Measurements from ENCODE around the gene PPP2R2B. TPM values are rescaled to one million over a fixed set of nuclear protein-coding genes. Genes with fewer than 3 reads are reported as not detected.
"Not testable (repeated sequence)": the region's sequence is repeated elsewhere in the genome, so short reads cannot be mapped to it uniquely, and the experiment has no call there.

Gene PPP2R2B
- total and polyA plus RNA-seq, 4 donors = 0.15 to 1.2 (median 0.55) TPM

DNA sequence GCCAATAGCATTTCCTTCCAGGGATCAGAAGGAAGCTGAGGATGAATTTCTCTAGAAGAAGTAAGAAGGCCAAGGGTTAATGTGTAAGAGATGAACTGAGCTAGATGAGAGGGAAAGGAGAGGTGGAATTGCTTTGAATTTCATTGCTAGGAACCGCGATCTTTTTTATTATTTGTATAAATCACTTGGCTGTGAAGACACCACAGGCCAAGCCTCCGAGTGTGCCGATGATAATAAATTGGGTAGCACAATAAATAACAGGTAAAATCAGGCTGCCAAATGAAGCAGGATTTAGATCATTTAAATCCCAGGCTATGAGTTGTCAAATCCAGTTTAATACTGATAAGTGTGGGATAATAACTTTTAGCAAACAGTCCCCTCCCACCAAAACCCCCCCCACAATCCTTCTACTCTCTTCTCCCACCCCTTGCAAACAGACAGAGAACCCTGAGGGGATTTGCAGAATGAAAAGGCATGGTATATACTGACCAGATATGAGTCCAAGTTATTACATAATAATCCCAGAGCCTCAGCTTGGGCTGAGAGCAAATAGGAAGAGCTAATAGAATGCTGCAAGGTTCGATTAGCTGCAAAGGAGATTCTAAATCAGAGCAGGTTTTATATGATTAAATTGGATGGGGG, 143.5 kb downstream of the PPP2R2B start:
- H3K36me3 ChIP-seq (ENCODE audit: control insufficient read depth in 4 of 4, insufficient read depth in 4 of 4, low read length in 4 of 4) = no peaks in the 10 kb centered on the region
- DNase-seq (no peak), ATAC-seq (ENCODE audit: insufficient read depth, low FRiP score) (no peak)
- no peak overlapping the region for H3K4me3 ChIP-seq
- no peaks in the 10 kb centered on the region for H3K9me3 ChIP-seq (ENCODE audit: control insufficient read depth in 4 of 4, insufficient read depth in 3 of 4, low read length in 3 of 4)
- TF ChIP-seq, protein P1, sequence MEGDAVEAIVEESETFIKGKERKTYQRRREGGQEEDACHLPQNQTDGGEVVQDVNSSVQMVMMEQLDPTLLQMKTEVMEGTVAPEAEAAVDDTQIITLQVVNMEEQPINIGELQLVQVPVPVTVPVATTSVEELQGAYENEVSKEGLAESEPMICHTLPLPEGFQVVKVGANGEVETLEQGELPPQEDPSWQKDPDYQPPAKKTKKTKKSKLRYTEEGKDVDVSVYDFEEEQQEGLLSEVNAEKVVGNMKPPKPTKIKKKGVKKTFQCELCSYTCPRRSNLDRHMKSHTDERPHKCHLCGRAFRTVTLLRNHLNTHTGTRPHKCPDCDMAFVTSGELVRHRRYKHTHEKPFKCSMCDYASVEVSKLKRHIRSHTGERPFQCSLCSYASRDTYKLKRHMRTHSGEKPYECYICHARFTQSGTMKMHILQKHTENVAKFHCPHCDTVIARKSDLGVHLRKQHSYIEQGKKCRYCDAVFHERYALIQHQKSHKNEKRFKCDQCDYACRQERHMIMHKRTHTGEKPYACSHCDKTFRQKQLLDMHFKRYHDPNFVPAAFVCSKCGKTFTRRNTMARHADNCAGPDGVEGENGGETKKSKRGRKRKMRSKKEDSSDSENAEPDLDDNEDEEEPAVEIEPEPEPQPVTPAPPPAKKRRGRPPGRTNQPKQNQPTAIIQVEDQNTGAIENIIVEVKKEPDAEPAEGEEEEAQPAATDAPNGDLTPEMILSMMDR (IDR thresholded peaks at IDR 0.05; ENCODE audit: control extremely low read depth, extremely low read depth) = no peak
- WGBS, 2 donors = 81 to 91% methylated on average over 5 of the region's 5 CpGs
- H3K27me3 ChIP-seq (ENCODE audit: control insufficient read depth in 3 of 3, insufficient read depth in 3 of 3, low read length in 2 of 3) = no peaks in the 10 kb centered on the region
- no peaks in the 10 kb centered on the region for H3K4me1 ChIP-seq (ENCODE audit: control insufficient read depth in 5 of 5, insufficient read depth in 5 of 5, low read length in 5 of 5)
- H3K9ac ChIP-seq (ENCODE audit: insufficient read depth in 1 of 2, low read length in 2 of 2) = no peak overlapping the region
- H3K27ac ChIP-seq (ENCODE audit: low read depth in 1 of 2, low read length in 1 of 2) = no peak overlapping the region

DNA sequence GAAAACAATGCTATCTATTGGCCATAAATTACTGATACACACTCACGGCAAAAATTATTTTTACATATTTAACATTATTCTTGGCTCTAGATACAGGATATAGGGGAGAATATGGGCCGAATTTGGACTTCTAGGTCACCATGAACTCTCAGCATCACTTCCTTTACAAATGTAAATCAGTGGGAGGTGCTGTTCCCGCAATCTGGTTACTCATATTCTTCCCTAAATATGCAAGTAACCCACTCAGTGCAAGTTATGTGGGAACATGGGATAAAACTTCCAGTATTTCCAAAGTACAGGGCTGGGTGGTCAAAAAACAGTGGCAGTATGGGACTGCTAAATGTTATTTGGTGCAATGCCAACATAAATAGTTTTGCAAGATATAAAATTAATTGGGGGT, 145.6 kb downstream of the PPP2R2B start:
- Histone ChIP-seq H3K27me3 (ENCODE audit: control insufficient read depth in 3 of 3, insufficient read depth in 3 of 3, low read length in 2 of 3) (no peaks in the 10 kb centered on the region), H3K9me3 (ENCODE audit: control insufficient read depth in 4 of 4, insufficient read depth in 3 of 4, low read length in 3 of 4) (peaks cover 0 to 2% (median under 1%) of the 10 kb centered on the region in 4 donors), H3K27ac (ENCODE audit: low read depth in 1 of 2, low read length in 1 of 2) (no peak overlapping the region), H3K9ac (ENCODE audit: insufficient read depth in 1 of 2, low read length in 2 of 2) (no peak overlapping the region), H3K4me3 (no peak overlapping the region), H3K36me3 (ENCODE audit: control insufficient read depth in 4 of 4, insufficient read depth in 4 of 4, low read length in 4 of 4) (no peaks in the 10 kb centered on the region), H3K4me1 (ENCODE audit: control insufficient read depth in 5 of 5, insufficient read depth in 5 of 5, low read length in 5 of 5) (no peaks in the 10 kb centered on the region)
- 79 to 82% methylated on average over 3 of the region's 3 CpGs for WGBS, 2 donors
- ATAC-seq (ENCODE audit: insufficient read depth, low FRiP score) (no peak), DNase-seq (no peak)
- TF ChIP-seq, protein P1 (IDR thresholded peaks at IDR 0.05; ENCODE audit: control extremely low read depth, extremely low read depth) = no peak

DNA sequence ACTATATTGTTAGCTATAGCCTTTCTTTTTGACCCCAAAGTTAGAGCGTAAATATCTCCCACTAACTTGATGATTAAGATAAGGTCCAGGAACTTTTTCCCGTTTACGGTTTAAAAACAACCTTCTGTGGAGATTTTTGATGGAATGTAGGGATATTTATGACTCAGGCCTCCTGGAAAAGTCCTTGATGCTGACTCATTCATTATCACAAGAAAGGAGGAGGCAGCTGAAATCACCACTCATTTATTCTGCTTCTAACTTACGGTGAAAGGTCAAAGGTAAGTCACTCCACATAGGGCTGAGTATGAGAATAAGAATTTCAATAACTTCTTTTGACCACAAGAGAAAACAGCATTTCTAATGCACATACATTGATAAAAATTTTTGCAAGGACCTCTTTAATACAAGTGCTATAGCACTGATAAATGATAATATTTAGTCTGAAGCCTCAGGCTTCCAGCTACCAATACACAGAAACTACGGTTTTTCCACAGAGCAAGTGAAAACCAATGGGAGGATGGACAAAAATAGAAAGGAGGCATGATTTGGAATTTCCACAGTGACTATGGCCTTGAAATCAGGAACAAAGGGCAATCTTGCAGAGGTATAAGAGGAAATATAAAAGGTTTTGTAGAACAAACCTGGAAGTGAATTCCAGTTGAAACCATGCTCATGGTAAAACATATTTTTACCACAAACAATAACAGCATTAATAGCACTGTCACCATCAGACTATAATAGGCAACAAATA, 146.5 kb downstream of the PPP2R2B start:
- no peak overlapping the region for H3K27ac ChIP-seq (ENCODE audit: low read depth in 1 of 2, low read length in 1 of 2)
- whole genome bisulfite sequencing, 2 donors = 78 to 84% methylated on average over 5 of the region's 5 CpGs
- no peak overlapping the region for H3K4me3 ChIP-seq
- H3K27me3 ChIP-seq (ENCODE audit: control insufficient read depth in 3 of 3, insufficient read depth in 3 of 3, low read length in 2 of 3) = no peaks in the 10 kb centered on the region
- H3K36me3 ChIP-seq (ENCODE audit: control insufficient read depth in 4 of 4, insufficient read depth in 4 of 4, low read length in 4 of 4) = no peaks in the 10 kb centered on the region
- H3K4me1 ChIP-seq (ENCODE audit: control insufficient read depth in 5 of 5, insufficient read depth in 5 of 5, low read length in 5 of 5) = no peaks in the 10 kb centered on the region
- H3K9ac ChIP-seq (ENCODE audit: insufficient read depth in 1 of 2, low read length in 2 of 2) = no peak overlapping the region
- ATAC-seq (ENCODE audit: insufficient read depth, low FRiP score) (peak; percentile 34), DNase-seq (no peak)
- peaks cover 0 to 2% (median under 1%) of the 10 kb centered on the region in 4 donors for H3K9me3 ChIP-seq (ENCODE audit: control insufficient read depth in 4 of 4, insufficient read depth in 3 of 4, low read length in 3 of 4)
- TF ChIP-seq, protein P1 (IDR thresholded peaks at IDR 0.05; ENCODE audit: control extremely low read depth, extremely low read depth) = no peak

DNA sequence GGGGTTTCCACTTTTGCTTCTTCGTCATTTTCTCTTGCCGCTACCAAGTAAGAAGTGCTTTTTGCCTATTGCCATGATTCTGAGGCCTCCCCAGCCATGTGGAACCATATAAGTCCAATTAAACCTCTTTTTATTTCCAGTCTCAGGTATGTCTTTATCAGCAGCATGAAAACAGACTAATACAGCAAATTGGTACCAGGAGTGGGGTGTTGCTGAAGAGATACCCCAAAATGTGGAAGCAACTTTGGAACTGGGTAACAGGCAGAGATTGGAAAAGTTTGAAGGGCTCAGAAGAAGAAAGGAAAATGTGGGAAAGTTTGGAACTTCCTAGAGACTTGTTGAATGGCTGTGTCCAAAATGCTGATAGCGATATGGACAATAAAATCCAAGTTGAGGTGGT, 149.8 kb downstream of the PPP2R2B start:
- H3K4me1 ChIP-seq (ENCODE audit: control insufficient read depth in 5 of 5, insufficient read depth in 5 of 5, low read length in 5 of 5); H3K9ac ChIP-seq (ENCODE audit: insufficient read depth in 1 of 2, low read length in 2 of 2); H3K36me3 ChIP-seq (ENCODE audit: control insufficient read depth in 4 of 4, insufficient read depth in 4 of 4, low read length in 4 of 4); H3K4me3 ChIP-seq; ATAC-seq (ENCODE audit: insufficient read depth, low FRiP score); H3K9me3 ChIP-seq (ENCODE audit: control insufficient read depth in 4 of 4, insufficient read depth in 3 of 4, low read length in 3 of 4); H3K27ac ChIP-seq (ENCODE audit: low read depth in 1 of 2, low read length in 1 of 2); H3K27me3 ChIP-seq (ENCODE audit: control insufficient read depth in 3 of 3, insufficient read depth in 3 of 3, low read length in 2 of 3); DNase-seq: not testable (repeated sequence)
- 93 to 99% methylated on average over 3 of the region's 3 CpGs for WGBS, 2 donors

Measured in lung (tissue), 12 donors.